DMS114 treated with DMSO at 0.1 percent for 48 hours (cell line): ENCODE data around the gene SYNPO2.

Source experiments
- DNase-seq: peaks from one replicate; lab custom pipeline; 2025; ENCODE audit not compliant: unreplicated experiment; lab: John Stamatoyannopoulos, UW

The SYNPO2 gene

DNA sequence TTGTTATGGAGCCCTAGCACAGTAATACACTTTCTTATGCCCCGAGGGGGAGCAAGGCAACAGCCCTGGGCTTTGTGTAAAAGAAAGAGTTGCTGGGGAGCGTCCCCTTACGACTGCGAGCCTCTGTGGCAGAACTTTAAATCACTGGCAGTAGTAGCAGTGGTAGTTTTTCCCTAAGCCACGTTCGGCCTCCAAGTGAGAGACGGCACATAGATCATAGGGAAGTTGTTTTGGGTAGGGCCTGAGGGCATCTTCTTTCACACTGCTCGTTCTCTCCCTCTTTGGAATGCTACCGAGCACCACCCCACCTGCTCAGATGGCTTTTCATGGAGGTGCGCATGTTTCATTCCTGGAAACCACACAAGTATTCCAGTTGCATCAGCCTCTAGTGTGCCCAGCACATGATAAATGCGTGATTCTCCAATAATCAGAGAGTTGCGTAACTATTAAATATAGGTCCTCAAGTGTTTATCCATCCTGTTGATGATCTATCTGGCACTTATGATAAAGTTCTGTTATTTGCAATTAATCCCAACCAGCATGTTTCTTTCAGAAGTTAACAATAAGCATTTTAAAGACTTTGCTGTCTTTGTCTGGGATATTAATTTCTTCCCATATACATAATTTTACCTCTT, 7.0 kb upstream of the SYNPO2 start:
- DNase-seq = no peak

DNA sequence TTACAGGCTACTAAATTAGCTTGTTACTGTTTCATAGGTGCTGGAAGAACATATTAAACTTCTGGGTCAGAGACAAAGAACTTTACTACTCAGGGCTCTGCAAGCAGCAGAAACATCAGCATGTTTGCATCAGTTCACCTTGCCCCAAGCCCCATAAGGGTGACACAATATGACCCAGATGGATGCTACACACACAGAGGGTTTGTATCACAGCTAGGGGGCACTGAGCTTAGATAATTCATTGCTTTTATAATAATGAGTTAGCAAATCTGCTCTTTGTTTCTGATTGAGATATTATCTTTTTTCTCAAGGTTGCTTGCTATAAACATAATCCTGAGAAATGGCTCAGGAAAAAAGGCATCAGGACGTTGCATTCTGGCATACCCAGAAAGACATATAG, 4.8 kb upstream of the SYNPO2 start:
- no peak for DNase-seq

DNA sequence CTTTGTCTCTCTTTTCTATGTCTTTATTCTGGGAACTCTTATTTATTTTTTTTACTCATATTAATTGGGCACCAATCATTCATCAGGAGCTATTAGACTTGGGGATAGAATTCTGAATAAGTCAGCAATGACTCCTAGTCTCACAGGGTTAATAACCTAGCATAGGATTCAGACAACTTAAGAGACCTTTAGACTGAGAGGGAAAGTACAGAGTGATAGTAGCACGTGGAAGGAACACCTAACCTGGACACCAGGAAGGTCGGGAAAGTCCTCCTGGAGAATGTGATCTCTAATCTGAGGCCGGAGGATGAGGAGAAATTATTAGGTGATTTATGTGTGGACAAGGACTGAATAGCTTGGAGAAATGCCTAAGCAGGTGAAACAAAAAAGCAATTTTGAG, 3.9 kb upstream of the SYNPO2 start:
- no peak for DNase-seq

DNA sequence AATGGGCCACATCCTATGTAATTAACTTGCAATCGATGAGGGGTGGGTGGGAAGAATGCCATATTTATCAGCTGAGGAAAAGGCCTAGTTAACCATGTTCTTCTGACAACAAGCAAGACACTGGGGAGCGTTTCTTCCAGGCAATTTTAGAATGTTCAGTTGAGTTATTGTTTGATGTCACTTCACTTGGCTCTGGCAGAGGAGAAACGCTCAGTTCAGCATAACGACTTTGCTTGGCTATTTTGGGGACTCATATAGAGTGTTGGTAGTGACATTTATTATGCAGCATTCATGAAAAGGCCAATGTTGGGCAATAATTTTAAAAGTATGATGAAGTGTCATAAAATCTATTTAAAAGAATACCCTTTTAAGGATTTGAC, 648 bp downstream of the SYNPO2 start:
- DNase-seq = no peak

DNA sequence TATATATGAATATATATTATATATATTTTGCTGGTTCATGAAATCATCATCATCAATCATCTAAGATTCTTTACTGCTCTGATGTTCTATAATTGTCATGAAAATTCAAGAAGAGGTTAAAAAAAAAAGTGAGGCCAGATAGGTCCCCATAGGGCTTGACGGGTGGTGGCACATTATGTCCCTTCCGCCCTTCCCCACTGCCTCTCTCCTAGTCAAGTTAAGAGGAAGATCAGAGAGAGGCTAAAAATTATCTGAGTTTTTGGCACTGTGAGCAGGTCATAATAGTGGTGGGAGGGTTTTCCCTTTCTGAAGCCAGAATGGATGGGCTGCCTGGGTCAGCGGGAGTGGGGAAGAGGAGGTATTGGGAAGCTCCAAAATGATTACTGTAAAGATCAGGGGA, 5.4 kb downstream of the SYNPO2 start:
- no peak for DNase-seq

DNA sequence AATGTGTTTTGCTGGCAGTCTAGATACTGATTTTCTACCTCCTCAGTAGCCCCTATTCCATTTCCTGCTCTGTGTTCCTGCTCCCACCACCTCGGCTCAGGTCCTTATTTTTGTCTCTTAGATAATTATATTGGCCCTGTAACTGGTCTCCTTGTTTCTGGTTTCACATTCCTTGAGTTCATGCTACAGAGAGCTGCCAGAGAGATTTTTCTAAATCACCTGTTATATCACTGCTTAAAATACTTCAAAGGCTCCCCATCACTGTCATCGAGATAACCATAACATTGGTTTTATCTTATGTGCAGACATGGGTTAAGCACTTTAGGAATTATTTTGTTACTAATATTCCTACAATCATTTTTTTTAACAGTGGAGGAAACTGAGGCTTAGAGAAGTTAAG, 9.6 kb downstream of the SYNPO2 start:
- DNase-seq = no peak

DNA sequence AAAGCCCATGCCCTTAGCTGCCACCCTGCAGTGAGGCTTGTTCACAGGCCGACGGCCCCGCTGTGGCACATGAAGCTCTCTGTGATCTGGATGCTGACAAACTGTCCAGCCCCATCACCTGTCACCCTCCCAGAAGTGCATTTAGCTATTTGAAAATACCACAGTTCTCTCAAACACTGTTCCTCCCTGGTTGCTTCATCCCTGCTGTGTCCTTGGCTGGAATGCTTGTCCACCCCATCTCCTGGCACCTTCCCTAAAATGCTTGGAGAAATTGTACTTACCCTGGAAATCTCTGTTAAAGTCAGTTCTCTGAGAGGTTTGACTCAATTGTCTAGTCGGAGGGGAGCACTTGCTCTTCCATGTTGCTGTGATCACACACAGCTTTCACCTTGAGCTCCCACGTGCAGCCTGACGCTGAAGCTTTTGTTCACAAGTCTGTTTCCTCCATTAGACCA, 10.1 kb downstream of the SYNPO2 start:
- DNase-seq = no peak

DNA sequence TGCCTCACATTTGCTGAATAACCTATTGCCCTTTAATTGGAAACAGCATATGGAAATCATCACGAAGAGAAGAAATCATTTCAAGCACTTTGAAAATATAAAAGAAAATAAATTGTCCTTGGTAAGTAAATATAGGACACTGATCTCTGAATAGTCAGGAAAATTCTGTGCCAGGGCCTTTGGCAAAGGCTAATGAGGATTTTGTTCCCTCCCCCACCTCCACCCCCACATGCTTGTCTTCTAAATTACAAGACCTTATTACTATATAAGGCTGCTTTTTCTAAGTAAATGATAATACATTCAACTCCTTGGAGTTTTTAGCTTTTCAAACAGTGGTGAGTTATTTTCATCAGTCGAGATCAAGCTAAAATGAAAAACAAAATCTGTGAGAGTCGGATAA, 15.8 kb downstream of the SYNPO2 start:
- no peak for DNase-seq

DNA sequence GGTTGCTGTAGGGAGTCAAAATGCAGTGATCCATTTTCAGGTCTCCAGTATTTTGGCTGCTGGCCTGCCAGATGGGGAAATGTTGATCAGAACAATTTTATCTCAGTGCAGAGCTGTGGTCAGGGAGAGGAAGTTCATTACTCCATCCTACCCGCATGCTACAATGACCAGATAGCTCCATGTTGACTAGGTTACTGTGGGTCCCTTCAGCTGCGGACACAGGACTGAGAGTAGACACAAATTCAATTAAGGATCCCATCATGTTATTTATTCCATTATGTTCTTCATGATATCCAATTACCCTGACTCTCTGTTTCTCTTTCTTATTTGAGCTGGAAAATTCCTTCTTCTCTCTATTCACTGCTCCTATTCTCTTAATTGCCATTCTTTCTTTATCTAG, 16.3 kb downstream of the SYNPO2 start:
- no peak for DNase-seq

DNA sequence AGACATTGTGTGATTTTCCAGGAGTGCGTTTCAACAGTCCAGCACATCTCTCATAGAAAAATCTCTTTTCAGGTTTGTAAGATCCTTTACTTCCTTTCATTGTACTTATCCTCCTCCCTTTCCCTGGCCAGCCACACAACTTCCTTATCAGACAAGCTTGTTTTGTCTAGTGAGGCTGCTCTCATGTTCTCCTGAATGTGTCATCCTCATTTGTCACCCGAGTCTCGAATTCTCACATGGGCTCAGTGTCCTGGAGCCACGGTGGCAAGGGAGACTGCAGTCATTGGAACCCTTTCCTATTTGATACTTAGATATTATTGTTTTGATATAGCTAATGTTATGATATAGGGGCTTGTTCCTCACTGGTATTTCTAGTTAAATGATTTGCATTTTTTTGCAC, 16.9 kb downstream of the SYNPO2 start:
- DNase-seq = no peak

DNA sequence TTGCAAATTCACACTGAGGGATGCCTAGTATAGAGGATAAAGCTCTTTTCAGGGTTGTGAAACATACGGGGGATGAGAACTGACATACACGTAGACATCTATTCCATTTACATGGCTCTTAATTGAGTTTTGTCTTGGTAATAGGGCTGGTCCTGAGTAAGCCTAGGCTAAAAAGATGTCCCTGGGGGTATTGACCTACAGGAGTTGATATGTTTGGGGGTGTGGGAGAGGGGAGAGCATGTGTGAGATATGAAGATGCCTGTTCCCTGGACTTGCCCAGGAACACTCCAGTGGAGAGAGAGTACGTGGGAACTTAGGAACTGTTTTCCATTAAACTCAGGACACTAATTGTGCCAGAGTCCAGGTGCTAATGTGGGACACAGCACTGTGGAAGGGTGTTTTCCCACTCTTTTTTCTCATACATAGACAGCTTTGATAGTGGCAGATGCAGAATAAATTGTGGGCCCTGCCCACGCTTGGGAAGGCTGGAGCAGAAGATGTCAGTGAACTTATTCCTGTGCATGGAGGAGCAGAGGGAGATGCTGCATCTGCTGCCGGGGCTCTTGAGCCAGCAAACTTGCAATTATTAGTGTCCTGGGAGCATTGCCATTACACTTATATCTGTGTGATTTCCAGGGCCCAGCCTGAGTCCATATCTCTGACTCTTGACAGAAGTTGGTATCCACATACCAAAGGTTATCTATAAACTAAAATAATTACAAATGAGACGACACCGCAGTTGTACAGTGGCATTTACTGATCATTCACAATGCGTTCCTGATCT, 20.7 kb downstream of the SYNPO2 start:
- DNase-seq = no peak

DNA sequence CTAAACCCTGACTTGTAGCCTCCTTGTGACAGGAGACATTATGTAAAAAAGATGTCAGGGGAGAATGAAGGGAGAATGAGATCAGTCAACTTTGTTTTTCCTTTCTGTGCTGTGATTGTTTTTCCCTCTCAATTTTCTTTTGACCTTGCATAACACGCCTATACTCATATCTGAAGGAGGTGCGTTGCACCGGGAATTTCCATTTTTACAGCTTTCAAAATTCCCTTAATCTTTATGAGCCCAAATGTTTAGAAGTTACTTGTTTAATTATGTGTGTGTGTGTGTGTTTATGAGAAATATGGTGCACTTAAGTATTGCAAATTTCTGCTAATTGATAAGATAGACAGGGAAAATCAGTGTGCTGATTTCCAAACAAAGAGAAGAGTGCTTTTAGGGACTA, 21.6 kb downstream of the SYNPO2 start:
- DNase-seq = no peak

DNA sequence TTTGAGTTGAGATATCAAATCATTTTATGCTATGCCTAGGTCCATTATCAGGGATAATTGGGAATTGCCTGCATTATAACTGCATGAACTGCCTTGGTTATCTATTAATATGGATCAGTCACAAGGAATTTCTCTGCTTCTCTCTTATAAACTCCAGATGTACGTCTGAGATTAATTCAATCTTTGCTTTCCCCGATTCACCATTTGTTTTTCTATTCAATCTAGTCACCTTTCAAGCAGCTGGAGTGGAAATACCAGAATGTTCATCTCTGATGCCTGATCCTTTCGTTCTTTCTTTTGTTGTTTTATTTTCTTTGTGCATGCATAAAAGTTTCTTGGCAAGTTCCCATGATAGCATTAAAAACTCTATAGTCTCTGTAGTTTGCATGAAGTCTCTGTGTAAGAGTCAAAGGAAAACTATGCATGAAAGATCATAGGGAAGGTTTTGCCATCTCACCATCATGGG, 22.6 kb downstream of the SYNPO2 start:
- DNase-seq = no peak

DNA sequence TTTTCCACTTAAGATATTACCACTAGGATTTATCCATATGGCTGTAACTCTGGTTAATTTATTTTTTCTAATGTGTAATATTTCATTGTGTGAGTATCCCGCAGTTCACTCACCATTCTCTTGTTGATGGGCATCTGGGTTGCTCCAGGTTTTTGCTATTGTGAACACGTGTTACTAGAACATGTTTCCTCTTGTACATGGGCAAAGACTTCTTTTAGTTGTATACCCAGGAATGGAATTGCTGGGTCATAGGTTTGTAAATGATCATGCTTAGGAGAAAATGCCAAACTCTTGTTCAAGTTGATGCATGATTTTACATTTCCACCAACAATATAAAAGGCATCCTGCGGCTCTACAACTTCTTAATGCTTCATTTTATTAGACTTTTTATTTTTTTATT, 26.8 kb downstream of the SYNPO2 start:
- no peak for DNase-seq

DNA sequence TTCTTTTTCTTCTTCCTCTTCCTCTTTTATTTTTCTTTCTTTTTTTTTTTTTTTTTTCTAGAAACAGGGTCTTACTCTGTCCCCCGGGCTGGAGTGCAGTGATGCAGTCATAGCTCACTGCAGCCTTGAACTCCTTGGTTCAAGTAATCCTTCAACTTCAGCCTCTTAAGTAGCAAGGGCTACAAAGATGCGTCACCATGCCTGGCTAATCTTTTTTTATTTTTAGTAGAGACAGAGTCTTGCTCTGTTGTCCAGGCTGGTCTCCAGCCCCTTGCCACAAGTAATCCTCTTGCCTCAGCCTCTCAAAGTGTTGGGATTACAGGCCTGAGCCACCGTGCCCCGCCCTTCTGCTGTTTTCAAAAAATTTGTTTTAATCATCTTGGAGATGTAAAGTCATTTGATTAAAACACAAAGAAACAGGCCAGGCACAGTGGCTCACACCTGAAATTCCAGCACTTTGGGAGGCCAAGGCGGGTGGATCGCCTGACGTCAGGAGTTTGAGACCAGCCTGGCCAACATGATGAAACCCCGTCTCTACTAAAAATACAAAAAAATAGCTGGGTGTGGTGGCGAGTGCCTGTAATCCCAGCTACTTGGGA, 28.1 kb downstream of the SYNPO2 start:
- no peak for DNase-seq

DNA sequence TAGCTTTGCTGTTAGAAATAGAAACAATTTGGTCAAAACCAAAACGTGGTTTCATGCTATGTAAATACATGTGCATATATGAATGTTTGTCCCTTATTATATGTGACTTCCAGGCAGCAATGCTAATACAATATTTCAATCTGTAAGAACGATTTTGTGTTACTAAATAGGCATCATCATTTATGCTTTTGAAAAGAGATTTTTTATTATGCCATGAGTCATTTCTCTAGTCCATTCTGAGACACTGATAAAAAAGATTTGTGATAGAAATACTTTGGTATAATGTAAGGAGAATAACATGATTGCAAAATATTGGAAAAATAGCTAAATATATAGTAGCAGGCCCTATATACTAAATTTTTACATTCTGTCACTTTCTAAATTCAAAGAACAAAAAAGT, 28.9 kb downstream of the SYNPO2 start:
- no peak for DNase-seq

DNA sequence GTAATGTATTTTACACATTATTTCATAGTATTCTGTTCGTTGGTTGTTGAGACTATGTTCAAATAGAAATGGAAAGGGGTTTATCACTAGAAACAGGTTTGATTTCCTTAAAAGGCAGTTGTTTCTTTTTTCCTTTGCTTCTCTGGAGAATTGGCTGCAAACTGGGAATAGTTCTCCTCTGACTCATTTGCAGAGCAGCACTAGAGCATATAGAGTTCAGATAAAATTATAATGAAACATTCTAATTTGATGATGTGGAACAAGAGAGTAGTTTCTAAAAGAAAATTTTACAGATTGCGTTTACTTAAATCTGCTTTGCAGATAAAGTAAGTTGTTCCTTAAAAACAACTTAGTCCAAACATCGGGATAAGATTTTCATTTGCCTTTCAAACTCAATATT, 29.7 kb downstream of the SYNPO2 start:
- no peak for DNase-seq

DNA sequence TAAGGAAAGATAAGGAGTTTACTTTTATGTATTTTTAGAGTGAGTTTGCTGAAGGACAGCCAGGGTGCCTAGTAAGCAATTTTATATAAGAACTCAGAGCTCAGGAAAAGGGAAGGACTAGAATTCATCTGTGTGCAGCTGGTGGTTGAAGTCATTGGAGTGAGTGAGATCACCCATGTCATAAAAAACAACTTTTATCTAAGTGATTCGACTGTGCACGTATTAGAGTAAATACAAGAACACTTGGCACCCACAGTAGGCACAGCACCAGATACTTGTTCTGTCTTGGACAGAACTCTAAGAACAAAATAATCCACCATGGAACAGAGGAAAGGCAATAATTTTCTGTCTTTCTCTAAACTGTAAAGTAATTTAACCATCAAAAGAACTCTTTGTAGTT, 31.6 kb downstream of the SYNPO2 start:
- DNase-seq = no peak

DNA sequence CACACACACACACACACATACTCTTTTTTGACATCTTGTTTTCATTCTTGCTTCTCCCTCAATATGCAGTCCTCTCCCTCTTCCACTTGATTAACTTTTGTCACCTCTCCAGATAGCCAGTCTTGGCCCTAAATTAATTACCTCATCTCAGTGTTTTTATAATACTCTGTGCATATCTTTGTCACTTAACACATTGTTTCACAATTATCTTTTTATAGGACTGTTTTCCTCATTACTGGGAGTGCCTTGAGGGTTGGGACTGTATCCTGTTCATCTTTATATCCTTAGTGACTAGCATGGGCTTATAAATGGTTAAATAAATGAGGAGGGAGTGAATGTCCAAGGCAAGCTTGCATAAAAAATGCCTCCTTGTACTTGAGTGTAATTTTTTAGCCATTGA, 33.1 kb downstream of the SYNPO2 start:
- no peak for DNase-seq

DNA sequence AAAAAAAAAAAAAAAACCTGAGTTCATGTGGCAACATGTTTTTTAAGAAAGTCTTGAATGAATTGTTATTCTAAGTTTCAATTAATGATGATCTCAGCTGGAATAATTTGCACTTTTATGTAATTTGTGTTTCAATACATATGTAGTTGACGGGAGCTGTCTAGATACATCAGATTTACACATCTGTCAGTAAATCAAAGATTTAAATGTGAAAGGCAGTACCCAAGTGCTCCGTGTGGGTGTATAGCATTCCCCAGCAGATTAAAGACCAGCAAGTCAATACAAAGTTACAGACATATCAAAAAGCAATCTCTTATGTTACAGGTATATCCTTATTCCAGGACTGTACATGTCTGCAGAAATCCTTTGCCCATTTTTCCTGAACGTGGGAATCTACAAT, 35.2 kb downstream of the SYNPO2 start:
- no peak for DNase-seq

DNA sequence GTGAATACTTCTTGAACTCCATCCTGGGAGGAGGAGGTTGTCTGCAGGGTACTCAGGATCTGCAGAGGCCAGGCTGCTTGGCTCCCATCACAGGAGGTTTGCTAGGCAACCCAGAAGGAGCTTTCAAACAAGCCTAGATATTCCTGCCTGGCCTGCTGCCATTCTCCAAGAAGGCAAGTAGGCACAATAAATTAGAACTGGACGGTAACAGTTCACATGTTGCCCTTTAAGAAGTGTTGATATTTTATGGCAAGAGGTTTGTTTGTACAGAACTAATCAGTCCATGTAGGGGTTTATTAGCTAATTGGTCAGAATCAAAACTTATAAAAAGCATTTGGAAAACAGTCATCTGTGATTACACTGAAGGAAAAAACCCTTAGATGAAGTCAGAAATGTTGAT, 39.3 kb downstream of the SYNPO2 start:
- DNase-seq = no peak

DNA sequence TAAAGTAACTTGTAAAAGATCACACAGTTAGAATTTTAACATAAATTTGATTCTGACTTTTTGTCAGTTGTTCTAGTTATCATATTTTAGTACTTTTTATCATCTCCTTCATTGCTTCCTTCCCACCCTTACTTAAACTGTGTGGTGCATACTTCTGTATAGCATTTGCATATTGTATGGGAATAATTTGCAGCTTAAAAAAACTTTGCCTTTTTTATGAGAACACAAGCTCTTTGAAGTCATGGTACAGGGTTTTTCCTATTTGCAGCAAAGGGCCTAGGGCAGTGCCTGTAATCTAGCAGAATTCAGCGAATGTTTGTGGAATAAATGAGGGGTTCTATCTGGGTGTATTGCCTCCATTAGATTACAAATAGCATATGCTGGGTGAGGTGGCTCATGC, 41.6 kb downstream of the SYNPO2 start:
- DNase-seq = no peak
